ENCODE measurements around the gene CDH4.

Gene CDH4

GRCh38 chr20:61879303-61879620 lies 627.2 kb downstream of the CDH4 start:
- TF ChIP-seq CTCF (IDR thresholded peaks at IDR 0.05; ENCODE audit: control insufficient read depth, extremely low read depth, insufficient read depth), result no peak
- no peak for DNase-seq (ENCODE audit: low read depth)

GRCh38 chr20:61879694-61880093 lies 627.6 kb downstream of the CDH4 start:
- TF ChIP-seq CTCF (IDR thresholded peaks at IDR 0.05; ENCODE audit: control insufficient read depth, extremely low read depth, insufficient read depth), result no peak
- no peak overlapping the region for H3K4me3 ChIP-seq (ENCODE audit: low read depth, low read length)
- no peak for DNase-seq (ENCODE audit: low read depth)

More at GRCh38 chr20:61879303-61879620, 627.2 kb downstream of the CDH4 start:
- no peak overlapping the region for H3K4me3 ChIP-seq (ENCODE audit: low read depth, low read length)

GRCh38 chr20:61880706-61881105 lies 628.6 kb downstream of the CDH4 start:
- TF ChIP-seq CTCF (IDR thresholded peaks at IDR 0.05; ENCODE audit: control insufficient read depth, extremely low read depth, insufficient read depth), result no peak
- no peak for DNase-seq (ENCODE audit: low read depth)
- no peak overlapping the region for H3K4me3 ChIP-seq (ENCODE audit: low read depth, low read length)

- TF ChIP-seq CTCF (IDR thresholded peaks at IDR 0.05; ENCODE audit: control insufficient read depth, extremely low read depth, insufficient read depth), result no peak
- no peak for DNase-seq (ENCODE audit: low read depth)
- no peak overlapping the region for H3K4me3 ChIP-seq (ENCODE audit: low read depth, low read length)
These were observed 629.4 kb downstream of the CDH4 start for GRCh38 chr20:61881416-61881815.

- TF ChIP-seq CTCF (IDR thresholded peaks at IDR 0.05; ENCODE audit: control insufficient read depth, extremely low read depth, insufficient read depth), result no peak
- no peak for DNase-seq (ENCODE audit: low read depth)
- H3K4me3 ChIP-seq (ENCODE audit: low read depth, low read length), result no peak overlapping the region
These were observed 629.8 kb downstream of the CDH4 start for GRCh38 chr20:61881861-61882260.

GRCh38 chr20:61882716-61883615 lies 630.9 kb downstream of the CDH4 start:
- H3K4me3 ChIP-seq (ENCODE audit: low read depth, low read length), result no peak overlapping the region
- TF ChIP-seq CTCF (IDR thresholded peaks at IDR 0.05; ENCODE audit: control insufficient read depth, extremely low read depth, insufficient read depth), result no peak
- no peak for DNase-seq (ENCODE audit: low read depth)

All from LNCaP clone FGC (cell line).